Small intestine (tissue), 7 donors: ENCODE data around the gene RASGRF1. TPM values are rescaled to one million over a fixed set of nuclear protein-coding genes. Genes with fewer than 3 reads are reported as not detected.

Source experiments
- DNase-seq, 2 donors: peaks; one replicate each; pipeline versions ENCODE4 v3.0.0 to v3.0.0-alpha.2; 2013
- FAIRE-seq: peaks from 2 replicates; lab custom pipeline; 2012; peaks lifted over from hg19 to GRCh38; lab: Jason Lieb, UNC
- H3K27ac ChIP-seq, 3 donors: one replicate each; pipeline ENCODE4 v1.5.1; 2013; ENCODE audit warnings: low read length in 2 of 3, mild to moderate bottlenecking in 2 of 3, control low read depth in 1 of 3, inconsistent platforms in 1 of 3, low read depth in 1 of 3, moderate library complexity in 1 of 3
- H3K27me3 ChIP-seq, 3 donors: one replicate each; pipeline ENCODE4 v1.6.1; 2013; ENCODE audit warnings: low read length in 3 of 3, inconsistent platforms in 1 of 3; ENCODE audit not compliant: control insufficient read depth in 3 of 3, insufficient read depth in 3 of 3
- H3K36me3 ChIP-seq, 3 donors: one replicate each; pipeline ENCODE4 v1.6.1; 2013; ENCODE audit warnings: low read length in 3 of 3, inconsistent platforms in 1 of 3, low read depth in 1 of 3, mild to moderate bottlenecking in 1 of 3, moderate library complexity in 1 of 3; ENCODE audit not compliant: control insufficient read depth in 3 of 3, insufficient read depth in 2 of 3
- H3K4me1 ChIP-seq, 3 donors: one replicate each; pipeline ENCODE4 v1.6.1; 2013; ENCODE audit warnings: low read length in 2 of 3, inconsistent platforms in 1 of 3, low read depth in 1 of 3, mild to moderate bottlenecking in 1 of 3, moderate library complexity in 1 of 3; ENCODE audit not compliant: control insufficient read depth in 3 of 3, insufficient read depth in 2 of 3
- H3K4me3 ChIP-seq, 3 donors: one replicate each; pipeline ENCODE4 v1.5.1; 2013; ENCODE audit warnings: low read length in 3 of 3, control low read depth in 1 of 3, inconsistent platforms in 1 of 3, low read depth in 1 of 3, mild to moderate bottlenecking in 1 of 3, moderate library complexity in 1 of 3
- H3K9me3 ChIP-seq, 2 donors: one replicate each; pipeline ENCODE4 v1.6.1; 2013; ENCODE audit warnings: low read depth in 1 of 2, low read length in 1 of 2; ENCODE audit not compliant: control insufficient read depth in 2 of 2, insufficient read depth in 1 of 2
- WGBS, 3 donors: extraction: QIAGEN DNeasy Blood & Tissue Kit; methylation state at CpG; one replicate each; pipeline ENCODE4 v1.1.7; 2013; 5-methylcytosine and 5-hydroxymethylcytosine counted together
- polyA plus RNA-seq, 4 donors: library from polyadenylated mRNA; stranded (reverse) in 3 of 4; unstranded in 1 of 4; fragments of 200-250 nt in 3 of 4; fragments of 120-200 nt in 1 of 4; gene quantifications; one replicate each; pipeline versions ENCODE4 v1.2.1 to v1.2.3, GENCODE V29; 2013
- donor health status: healthy with polysubstance abuse.
- donor health status: control.
- donor health status: control.
- donor health status: Bipolar disorder and iron deficiency.
- donor health status: healthy.

Gene RASGRF1
- polyA plus RNA-seq, 4 donors = 0.10 to 0.49 TPM; not detected in 2

DNA sequence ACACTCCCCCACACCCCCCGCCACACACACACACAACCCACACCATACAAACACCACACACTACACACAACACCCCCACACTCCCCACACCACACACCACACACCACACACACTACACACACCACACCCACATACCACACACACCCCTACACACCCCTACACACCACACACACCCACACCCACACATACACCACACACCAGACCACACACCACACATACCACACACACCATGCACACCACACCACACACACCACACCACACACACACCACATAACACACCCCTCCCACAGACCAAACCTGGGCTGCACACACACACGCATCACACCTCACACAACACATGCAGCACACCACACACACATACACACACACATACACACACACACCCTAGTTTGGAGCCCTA, 1.8 kb upstream of the RASGRF1 start:
- no peak for FAIRE-seq
- no peak for DNase-seq
- Histone ChIP-seq H3K27me3 (peaks cover 11 to 68% (median 32%) of the 10 kb centered on the region in 3 donors), H3K36me3 (no peaks in the 10 kb centered on the region), H3K9me3 (no peaks in the 10 kb centered on the region), H3K27ac (no peak overlapping the region), H3K4me1 (peaks cover 0 to 4% (median 0%) of the 10 kb centered on the region in 3 donors), H3K4me3 (no peak overlapping the region)
- 57 to 74% (median 68%) methylated on average over 2 of the region's 2 CpGs for WGBS, 3 donors

DNA sequence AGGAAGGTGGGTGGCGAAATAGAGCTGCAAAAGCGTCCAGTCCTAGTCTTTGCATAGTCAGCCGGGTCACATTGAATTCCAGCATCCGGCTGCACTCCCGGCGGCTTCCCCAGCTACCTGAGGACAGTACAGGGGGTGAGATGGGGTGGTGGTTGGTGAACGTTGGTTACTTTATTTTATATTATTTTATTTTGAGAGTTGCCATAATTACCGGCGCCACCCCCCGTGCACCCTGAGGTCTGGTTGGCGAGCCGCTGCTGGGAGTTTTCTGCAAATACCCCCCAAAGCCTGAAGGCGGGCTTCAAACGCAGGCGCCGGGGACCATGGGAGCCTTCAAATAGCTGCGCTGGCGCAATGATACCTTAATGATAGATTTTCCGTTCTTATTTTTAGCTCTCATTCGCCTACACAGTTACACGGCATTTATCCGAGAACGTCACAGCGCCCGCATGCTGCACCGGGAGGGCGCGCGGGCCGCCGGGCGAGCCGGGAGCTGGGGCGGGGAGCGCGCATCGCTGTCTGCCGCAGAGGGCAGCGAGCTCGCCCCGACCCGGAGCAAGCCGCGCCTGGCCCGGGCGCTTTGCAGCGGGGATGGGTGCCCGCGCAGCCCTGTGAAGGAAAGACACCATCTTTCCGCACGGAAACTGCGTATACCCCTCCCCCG, 756 bp upstream of the RASGRF1 start:
- 1 to 6% (median 3%) methylated on average over 48 to 53 of the region's 53 CpGs for WGBS, 3 donors
- no peak overlapping the region for H3K4me3 ChIP-seq
- peak in 1 of 2 donors; percentile 17 for DNase-seq

DNA sequence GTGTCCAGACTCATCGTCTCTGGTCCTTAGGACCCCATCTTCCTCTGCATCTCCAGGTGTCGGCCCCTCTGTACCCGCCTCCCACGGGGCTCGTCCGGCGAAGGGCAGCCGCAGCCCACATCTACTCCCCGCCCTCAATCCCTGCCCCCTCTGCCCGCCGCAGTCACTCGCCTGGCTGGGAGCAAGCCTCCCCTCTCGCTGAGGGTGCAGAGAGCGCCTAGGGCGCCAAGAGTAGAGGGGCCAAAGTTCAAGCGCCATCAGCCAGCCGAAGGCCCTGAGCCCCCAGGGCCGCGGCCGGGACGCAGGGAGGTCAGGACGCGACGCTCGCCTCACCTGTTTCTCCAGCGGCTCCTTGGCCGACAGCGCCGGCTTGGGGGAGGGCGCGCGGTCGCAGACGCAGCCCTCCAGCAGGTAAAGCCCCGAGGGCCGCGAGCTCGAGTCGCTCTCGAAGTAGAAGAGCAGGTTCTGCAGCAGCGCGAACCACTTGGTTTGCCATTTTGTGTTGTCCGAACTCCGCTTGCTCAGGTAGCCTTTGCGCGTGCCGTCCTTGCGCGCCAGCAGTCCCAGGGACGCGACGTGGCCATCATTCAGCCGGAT, 592 bp downstream of the RASGRF1 start:
- FAIRE-seq (no peak), DNase-seq (peak in 1 of 2 donors; percentile 40)
- H3K9me3 ChIP-seq = no peaks in the 10 kb centered on the region
- H3K4me1 ChIP-seq = peaks cover 0 to 4% (median 0%) of the 10 kb centered on the region in 3 donors
- H3K27me3 ChIP-seq = peaks cover 11 to 75% (median 35%) of the 10 kb centered on the region in 3 donors
- H3K36me3 ChIP-seq = no peaks in the 10 kb centered on the region
- no peak overlapping the region for H3K27ac ChIP-seq
- 2 to 7% (median 2%) methylated on average over 48 to 53 of the region's 53 CpGs for WGBS, 3 donors
- H3K4me3 ChIP-seq = no peak overlapping the region

More for the DNA sequence above, 756 bp upstream of the RASGRF1 start:
- H3K27ac ChIP-seq = no peak overlapping the region
- no peaks in the 10 kb centered on the region for H3K36me3 ChIP-seq
- no peaks in the 10 kb centered on the region for H3K9me3 ChIP-seq
- FAIRE-seq = no peak
- peaks cover 11 to 72% (median 33%) of the 10 kb centered on the region in 3 donors for H3K27me3 ChIP-seq
- H3K4me1 ChIP-seq = peaks cover 0 to 4% (median 0%) of the 10 kb centered on the region in 3 donors

DNA sequence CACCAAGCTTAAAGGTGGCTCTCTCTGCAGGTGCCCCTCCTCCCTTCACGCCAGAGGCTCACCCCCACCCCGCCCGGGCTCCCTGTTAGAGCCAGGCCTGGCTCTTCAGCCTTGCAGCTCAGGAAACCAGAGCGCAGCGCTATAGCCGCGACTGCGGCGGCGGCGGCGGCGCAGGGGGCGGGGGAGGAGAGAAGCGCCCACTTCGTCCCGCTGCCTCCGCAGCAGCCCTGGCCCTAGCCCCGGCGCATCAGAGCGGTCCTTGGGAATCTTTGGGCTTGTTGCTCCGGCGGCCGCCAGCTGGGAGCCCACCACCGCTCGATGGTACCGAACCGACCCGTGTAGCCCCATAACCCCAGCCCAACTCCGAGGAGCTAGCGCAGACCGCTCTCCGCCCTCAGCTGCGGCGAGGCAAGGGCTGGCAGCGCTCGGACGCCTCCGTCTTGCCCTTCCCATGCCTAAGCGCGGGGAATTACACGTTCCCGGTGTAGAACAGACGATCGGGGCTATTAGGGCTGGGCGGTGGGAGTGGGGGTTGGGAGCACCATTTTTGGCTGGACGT, 1.2 kb downstream of the RASGRF1 start:
- DNase-seq (no peak), FAIRE-seq (no peak)
- H3K4me3 ChIP-seq = no peak overlapping the region
- H3K27ac ChIP-seq = no peak overlapping the region
- no peaks in the 10 kb centered on the region for H3K9me3 ChIP-seq
- WGBS, 3 donors = 2 to 11% (median 8%) methylated on average over 42 to 47 of the region's 47 CpGs
- H3K27me3 ChIP-seq = peaks cover 11 to 72% (median 35%) of the 10 kb centered on the region in 3 donors
- peaks cover 0 to 4% (median 0%) of the 10 kb centered on the region in 3 donors for H3K4me1 ChIP-seq
- H3K36me3 ChIP-seq = no peaks in the 10 kb centered on the region

DNA sequence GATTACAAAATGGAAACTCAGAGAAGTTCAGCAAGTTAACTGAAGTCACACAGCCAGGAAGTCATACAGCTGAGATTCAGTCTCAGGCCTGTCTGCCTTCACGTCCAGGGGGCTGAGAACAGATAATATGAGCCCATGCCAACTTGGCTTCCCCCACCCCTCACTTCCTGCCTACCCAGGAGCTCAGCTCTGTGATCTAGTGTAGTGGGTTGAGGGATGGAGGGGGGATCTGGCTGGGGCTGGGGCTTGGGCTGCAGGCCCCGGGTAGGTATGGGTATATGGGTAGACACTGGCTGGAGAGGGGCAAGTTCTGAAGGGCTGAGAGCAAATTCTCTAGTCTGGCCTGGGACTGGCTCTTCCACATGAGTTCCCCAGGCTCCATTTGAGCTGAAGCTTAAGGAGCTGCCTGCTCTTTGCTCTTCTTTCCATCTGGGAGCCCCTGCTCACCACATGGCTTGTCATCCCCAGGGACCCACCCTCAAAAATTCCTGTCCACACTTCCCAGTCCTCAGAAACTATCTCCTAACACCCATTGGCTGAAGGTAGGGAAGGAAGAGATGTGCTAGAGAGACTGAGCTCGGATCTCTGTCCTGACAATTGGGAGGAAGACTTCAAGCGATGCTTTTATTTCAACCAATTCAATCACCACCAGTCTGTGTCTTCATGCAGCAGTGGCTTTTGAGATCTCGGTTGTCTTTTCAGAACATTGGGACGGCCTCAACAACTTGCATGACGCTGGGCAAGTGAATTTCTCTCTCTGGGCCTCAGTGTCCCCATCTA, 2.0 kb downstream of the RASGRF1 start:
- Histone ChIP-seq H3K36me3 (no peaks in the 10 kb centered on the region), H3K27ac (no peak overlapping the region), H3K4me3 (no peak overlapping the region), H3K27me3 (peaks cover 11 to 74% (median 39%) of the 10 kb centered on the region in 3 donors), H3K9me3 (no peaks in the 10 kb centered on the region), H3K4me1 (peaks cover 0 to 4% (median 0%) of the 10 kb centered on the region in 3 donors)
- 48 to 56% (median 48%) methylated on average over 7 of the region's 7 CpGs for WGBS, 3 donors
- DNase-seq (no peak), FAIRE-seq (no peak)

DNA sequence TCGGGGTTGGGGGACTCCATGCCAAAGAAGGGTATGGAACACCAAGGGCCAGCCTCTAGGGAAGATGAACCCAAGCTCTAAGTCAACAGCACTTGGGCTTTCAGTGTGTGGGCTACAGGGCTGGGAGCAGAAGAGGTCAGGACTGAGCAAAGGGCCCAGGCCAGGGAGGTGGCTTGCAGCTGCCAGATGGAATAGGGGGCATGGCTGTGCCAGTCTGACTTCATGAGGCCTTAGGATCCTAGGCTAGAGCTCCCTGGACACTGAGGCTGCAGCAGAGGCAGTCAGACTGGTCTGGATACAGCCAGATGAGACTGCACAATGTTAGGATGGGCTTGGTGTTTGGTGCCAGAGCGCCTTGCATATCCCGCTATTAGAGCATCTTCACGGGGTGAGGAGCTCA, 3.8 kb downstream of the RASGRF1 start:
- Histone ChIP-seq H3K9me3 (no peaks in the 10 kb centered on the region), H3K4me3 (no peak overlapping the region), H3K36me3 (no peaks in the 10 kb centered on the region), H3K4me1 (peaks cover 0 to 4% (median 0%) of the 10 kb centered on the region in 3 donors), H3K27me3 (peaks cover 11 to 58% (median 32%) of the 10 kb centered on the region in 3 donors), H3K27ac (no peak overlapping the region)
- FAIRE-seq (no peak), DNase-seq (no peak)
- 65 to 84% (median 80%) methylated on average over 4 of the region's 4 CpGs for WGBS, 3 donors

DNA sequence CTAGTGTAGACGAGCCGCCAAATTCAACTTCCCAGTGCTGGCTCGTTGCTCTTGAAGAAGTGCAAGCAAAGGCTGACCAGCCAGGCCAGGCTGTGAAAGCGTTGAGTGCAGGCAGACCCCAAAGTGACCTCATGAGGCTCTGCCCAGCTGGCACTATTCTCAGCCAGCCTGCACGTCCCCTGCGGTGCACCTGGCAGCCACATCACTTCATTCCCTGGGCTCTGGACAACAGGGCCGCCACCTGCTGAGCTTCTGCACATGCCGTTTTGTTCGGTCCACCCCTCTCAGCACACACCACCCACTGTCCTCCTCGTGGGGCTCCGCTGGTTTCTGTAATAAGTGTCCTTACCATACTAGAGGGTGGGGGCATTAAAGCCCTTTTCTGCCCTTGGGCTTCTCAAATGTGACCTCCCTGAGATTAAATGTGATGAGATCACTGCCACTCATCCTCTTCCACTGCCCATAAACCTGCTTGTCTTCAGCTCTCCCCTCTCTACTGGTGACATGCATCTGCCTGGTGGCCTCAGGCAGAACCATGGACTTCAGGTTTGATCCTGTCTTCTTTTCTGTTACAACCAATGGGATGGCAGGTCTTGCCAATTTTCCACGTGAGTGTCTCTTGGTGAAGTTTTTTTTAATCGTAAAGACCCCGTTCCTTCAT, 6.1 kb downstream of the RASGRF1 start:
- no peaks in the 10 kb centered on the region for H3K36me3 ChIP-seq
- no peak overlapping the region for H3K4me3 ChIP-seq
- whole genome bisulfite sequencing, 3 donors = 65 to 71% (median 70%) methylated on average over 14 of the region's 14 CpGs
- no peaks in the 10 kb centered on the region for H3K9me3 ChIP-seq
- FAIRE-seq (no peak), DNase-seq (no peak)
- peaks cover 0 to 40% (median 17%) of the 10 kb centered on the region in 3 donors for H3K27me3 ChIP-seq
- no peak overlapping the region for H3K27ac ChIP-seq
- no peaks in the 10 kb centered on the region for H3K4me1 ChIP-seq
